ENCODE measurements around the gene PCDH17.

Gene PCDH17

GRCh38 chr13:57724486-57725272 lies 93.1 kb downstream of the PCDH17 start:
- no peak for DNase-seq (ENCODE audit: low read depth in 1 of 2, low spot score in 1 of 2)

GRCh38 chr13:57725480-57725879 lies 93.9 kb downstream of the PCDH17 start:
- DNase-seq (ENCODE audit: low read depth in 1 of 2, low spot score in 1 of 2): no peak

GRCh38 chr13:57726981-57727380 lies 95.4 kb downstream of the PCDH17 start:
- DNase-seq (ENCODE audit: low read depth in 1 of 2, low spot score in 1 of 2): no peak

GRCh38 chr13:57734306-57734705 lies 102.8 kb downstream of the PCDH17 start:
- no peak for DNase-seq (ENCODE audit: low read depth in 1 of 2, low spot score in 1 of 2)

- no peak for DNase-seq (ENCODE audit: low read depth in 1 of 2, low spot score in 1 of 2)
These were observed 107.5 kb downstream of the PCDH17 start for GRCh38 chr13:57739089-57739488.

GRCh38 chr13:57739543-57740190 lies 108.1 kb downstream of the PCDH17 start:
- no peak for DNase-seq (ENCODE audit: low read depth in 1 of 2, low spot score in 1 of 2)

- DNase-seq (ENCODE audit: low read depth in 1 of 2, low spot score in 1 of 2): no peak
These were observed 109.2 kb downstream of the PCDH17 start for GRCh38 chr13:57740719-57741118.

- DNase-seq (ENCODE audit: low read depth in 1 of 2, low spot score in 1 of 2): no peak
These were observed 116.6 kb downstream of the PCDH17 start for GRCh38 chr13:57748096-57748495.

- DNase-seq (ENCODE audit: low read depth in 1 of 2, low spot score in 1 of 2): no peak
These were observed 129.4 kb downstream of the PCDH17 start for GRCh38 chr13:57760951-57761350.

GRCh38 chr13:57763689-57764088 lies 132.1 kb downstream of the PCDH17 start:
- no peak for DNase-seq (ENCODE audit: low read depth in 1 of 2, low spot score in 1 of 2)
